Esophagus (tissue), 2 donors: ENCODE measurements around the gene DLGAP4. TPM values are rescaled to one million over a fixed set of nuclear protein-coding genes. Genes with fewer than 3 reads are reported as not detected.

Experiments used
- H3K27ac ChIP-seq, 2 donors: one replicate each; pipeline ENCODE4 v1.5.1; 2013; ENCODE audit warnings: low read depth in 2 of 2, mild to moderate bottlenecking in 2 of 2, inconsistent platforms in 1 of 2, low read length in 1 of 2, moderate library complexity in 1 of 2
- H3K27me3 ChIP-seq, 2 donors: one replicate each; pipeline ENCODE4 v1.6.1; 2013; ENCODE audit warnings: low read length in 2 of 2, control low read depth in 1 of 2, mild to moderate bottlenecking in 1 of 2; ENCODE audit not compliant: insufficient read depth in 2 of 2, control insufficient read depth in 1 of 2
- H3K36me3 ChIP-seq, 2 donors: one replicate each; pipeline ENCODE4 v1.6.1; 2013; ENCODE audit warnings: low read length in 1 of 2; ENCODE audit not compliant: control insufficient read depth in 2 of 2, insufficient read depth in 2 of 2
- H3K4me1 ChIP-seq, 2 donors: one replicate each; pipeline ENCODE4 v1.6.1; 2013; ENCODE audit warnings: low read length in 1 of 2; ENCODE audit not compliant: control insufficient read depth in 2 of 2, insufficient read depth in 2 of 2
- H3K4me3 ChIP-seq, 2 donors: one replicate each; pipeline ENCODE4 v1.5.1; 2013; ENCODE audit warnings: low read length in 2 of 2, mild to moderate bottlenecking in 2 of 2, low read depth in 1 of 2, moderate library complexity in 1 of 2
- H3K9me3 ChIP-seq, 2 donors: one replicate each; pipeline ENCODE4 v1.6.1; 2013; ENCODE audit warnings: mild to moderate bottlenecking in 2 of 2, low read depth in 1 of 2, low read length in 1 of 2, moderate library complexity in 1 of 2; ENCODE audit not compliant: control insufficient read depth in 2 of 2, insufficient read depth in 1 of 2
- WGBS, 2 donors: extraction: QIAGEN DNeasy Blood & Tissue Kit; methylation state at CpG; one replicate each; pipeline ENCODE4 v1.1.7; 2013; 5-methylcytosine and 5-hydroxymethylcytosine counted together
- polyA plus RNA-seq, 2 donors: library from polyadenylated mRNA; stranded (reverse); fragments of 200-250 nt; gene quantifications; one replicate each; pipeline ENCODE4 v1.2.3, GENCODE V29; 2013
- donor health status: healthy with polysubstance abuse.
- donor health status: Bipolar disorder and iron deficiency.

DLGAP4 gene
- polyA plus RNA-seq, 2 donors, result 15.8 to 24.3 TPM

DNA sequence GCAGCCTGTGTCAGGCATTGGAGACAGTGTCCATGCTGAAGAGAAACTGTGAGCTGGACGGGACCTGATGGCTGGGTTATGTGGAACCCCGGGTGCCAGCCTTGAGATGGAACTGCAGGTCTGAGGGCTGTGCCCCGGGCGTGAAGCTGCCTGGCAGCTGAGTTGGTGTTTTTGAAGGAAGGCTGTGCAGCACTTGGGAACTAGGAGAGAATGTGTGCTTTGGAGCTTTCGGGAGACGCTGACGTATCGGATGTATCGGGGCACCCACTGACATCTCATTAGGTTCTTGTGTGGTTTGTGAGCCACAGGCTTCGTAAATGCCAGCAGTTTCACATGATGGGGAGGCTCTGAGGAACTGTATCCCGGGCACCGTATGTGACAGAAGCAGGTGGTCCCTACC, 2.2 kb downstream of the DLGAP4 start:
- WGBS, 2 donors, result 77 to 79% methylated on average over 12 of the region's 12 CpGs
- peaks cover 0 to 25% of the 10 kb centered on the region in 2 donors for H3K27me3 ChIP-seq
- no peaks in the 10 kb centered on the region for H3K36me3 ChIP-seq
- no peaks in the 10 kb centered on the region for H3K9me3 ChIP-seq
- H3K4me1 ChIP-seq, result peaks cover 5 to 6% of the 10 kb centered on the region in 2 donors
- H3K27ac ChIP-seq, result no peak overlapping the region
- H3K4me3 ChIP-seq, result no peak overlapping the region

DNA sequence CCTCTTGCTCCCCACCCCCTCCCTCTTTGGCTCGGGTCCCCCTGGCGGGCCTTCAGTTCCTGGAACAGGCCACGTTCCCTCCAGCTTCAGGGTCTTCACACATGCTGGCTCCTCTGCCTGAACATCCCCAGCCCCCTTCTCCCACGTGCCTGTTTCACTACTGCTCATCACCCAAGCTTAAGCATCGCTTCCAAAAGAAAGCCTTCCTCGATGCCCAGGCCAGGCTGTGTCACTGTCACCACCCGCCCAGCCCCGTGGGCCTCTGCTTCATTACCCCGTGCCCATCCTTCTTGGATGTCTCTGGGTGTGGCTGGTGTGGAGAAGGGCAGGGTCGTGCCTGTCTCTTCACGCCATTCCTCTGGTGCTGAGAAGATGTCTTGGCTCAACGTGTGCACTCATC, 2.8 kb downstream of the DLGAP4 start:
- no peak overlapping the region for H3K27ac ChIP-seq
- WGBS, 2 donors, result 45 to 53% methylated on average over 12 of the region's 12 CpGs
- peaks cover 5 to 6% of the 10 kb centered on the region in 2 donors for H3K4me1 ChIP-seq
- H3K36me3 ChIP-seq, result no peaks in the 10 kb centered on the region
- H3K9me3 ChIP-seq, result no peaks in the 10 kb centered on the region
- H3K27me3 ChIP-seq, result peaks cover 0 to 20% of the 10 kb centered on the region in 2 donors
- no peak overlapping the region for H3K4me3 ChIP-seq

DNA sequence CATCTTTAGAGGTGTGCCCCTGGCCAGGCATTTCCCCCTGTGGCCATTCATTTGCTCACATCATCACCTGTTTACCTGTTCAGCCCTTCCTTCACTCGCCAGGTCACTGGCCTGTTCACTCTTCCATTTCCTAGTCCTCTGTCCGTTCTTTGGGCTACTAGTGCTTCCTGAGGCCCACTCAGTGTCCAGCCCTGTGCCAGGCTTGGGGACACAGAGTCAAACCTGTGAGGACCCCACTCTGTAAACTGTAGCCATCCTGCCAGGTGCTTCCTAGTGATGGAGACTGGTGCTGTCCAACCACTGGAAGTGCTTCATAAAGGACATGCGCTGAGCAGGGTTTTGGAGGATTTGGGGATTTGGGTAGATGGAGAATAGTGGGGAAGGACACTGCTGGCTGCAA, 3.5 kb downstream of the DLGAP4 start:
- Histone ChIP-seq H3K4me3 (no peak overlapping the region), H3K4me1 (peaks cover 5 to 6% of the 10 kb centered on the region in 2 donors), H3K27ac (no peak overlapping the region), H3K9me3 (no peaks in the 10 kb centered on the region), H3K36me3 (no peaks in the 10 kb centered on the region), H3K27me3 (peaks cover 0 to 20% of the 10 kb centered on the region in 2 donors)
- WGBS, 2 donors, result 75 to 84% methylated on average over 3 of the region's 3 CpGs

DNA sequence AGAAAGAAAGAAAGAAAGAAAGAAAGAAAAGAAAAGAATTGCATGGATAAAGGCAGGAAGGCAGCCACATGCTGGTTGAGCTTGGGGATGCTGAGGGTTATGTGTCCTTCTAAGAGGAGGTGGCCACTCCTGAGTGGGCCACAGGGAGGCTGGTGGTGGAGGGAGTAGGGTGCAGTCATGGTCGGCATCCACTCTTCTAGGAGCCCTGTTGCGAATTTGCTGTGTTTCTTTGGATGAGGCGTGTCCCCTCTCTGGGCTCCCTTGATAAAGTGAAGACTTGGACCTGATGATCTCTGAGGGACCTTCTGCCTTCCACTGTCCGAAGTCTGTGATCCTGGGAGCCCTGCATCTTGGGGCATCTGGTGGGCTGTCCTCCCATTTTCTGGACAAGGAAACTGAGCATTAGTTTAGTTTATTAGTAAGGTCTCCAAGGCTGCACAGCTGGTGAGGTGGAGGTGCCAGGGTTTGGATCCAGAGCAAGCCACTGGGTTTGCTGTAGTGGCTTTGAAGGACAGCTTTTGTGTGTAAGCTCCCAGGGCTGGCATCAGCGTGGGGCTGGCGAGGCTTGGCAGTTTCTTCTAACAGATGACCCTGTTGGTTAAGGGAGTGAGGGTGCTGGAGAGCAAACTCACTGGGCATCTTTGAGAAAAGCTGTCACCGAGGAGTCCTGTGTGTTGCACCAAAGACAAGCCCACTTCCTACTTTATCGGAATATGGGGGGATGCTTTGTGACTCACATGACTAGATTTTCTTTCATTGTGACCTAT, 4.3 kb downstream of the DLGAP4 start:
- Histone ChIP-seq H3K4me1 (peaks cover 5 to 6% of the 10 kb centered on the region in 2 donors), H3K27me3 (peaks cover 0 to 20% of the 10 kb centered on the region in 2 donors), H3K4me3 (no peak overlapping the region), H3K9me3 (no peaks in the 10 kb centered on the region), H3K27ac (no peak overlapping the region), H3K36me3 (no peaks in the 10 kb centered on the region)
- 68 to 72% methylated on average over 8 of the region's 8 CpGs for WGBS, 2 donors

DNA sequence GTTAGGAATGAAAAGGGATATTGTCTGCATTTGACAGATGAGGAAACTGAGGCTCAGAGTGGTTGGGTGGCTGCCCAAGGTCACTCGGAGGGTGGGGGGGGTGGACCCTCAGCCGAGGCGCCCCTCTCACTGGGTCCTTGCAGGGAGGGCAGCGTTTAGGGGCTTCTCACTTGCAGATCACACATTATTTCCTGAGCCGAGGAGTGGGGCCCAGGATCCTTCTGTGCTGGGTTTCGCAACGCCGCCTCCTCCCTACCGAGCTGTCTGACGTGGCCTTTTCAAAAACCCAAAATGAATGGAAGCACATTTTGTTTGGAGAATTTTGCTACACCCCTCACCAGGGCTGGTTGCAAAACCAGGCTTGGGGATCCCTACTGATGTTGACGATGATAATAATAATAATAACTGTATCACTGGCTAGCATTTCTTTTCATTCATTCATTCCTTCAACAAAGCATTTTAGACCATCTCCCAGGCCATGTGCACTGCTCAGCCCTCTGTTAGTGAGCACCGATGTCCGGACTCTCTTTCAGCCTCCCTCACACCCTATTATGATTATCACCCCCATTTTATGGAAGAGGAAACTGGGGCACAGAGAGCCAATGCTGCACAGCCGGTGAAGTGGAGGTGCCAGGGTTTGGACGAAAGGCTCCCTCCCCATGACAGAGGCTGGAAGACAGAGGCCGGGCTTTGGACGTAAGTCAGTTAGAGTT, 5.2 kb downstream of the DLGAP4 start:
- H3K27me3 ChIP-seq, result peaks cover 0 to 17% of the 10 kb centered on the region in 2 donors
- WGBS, 2 donors, result 57 to 60% methylated on average over 17 of the region's 17 CpGs

DNA sequence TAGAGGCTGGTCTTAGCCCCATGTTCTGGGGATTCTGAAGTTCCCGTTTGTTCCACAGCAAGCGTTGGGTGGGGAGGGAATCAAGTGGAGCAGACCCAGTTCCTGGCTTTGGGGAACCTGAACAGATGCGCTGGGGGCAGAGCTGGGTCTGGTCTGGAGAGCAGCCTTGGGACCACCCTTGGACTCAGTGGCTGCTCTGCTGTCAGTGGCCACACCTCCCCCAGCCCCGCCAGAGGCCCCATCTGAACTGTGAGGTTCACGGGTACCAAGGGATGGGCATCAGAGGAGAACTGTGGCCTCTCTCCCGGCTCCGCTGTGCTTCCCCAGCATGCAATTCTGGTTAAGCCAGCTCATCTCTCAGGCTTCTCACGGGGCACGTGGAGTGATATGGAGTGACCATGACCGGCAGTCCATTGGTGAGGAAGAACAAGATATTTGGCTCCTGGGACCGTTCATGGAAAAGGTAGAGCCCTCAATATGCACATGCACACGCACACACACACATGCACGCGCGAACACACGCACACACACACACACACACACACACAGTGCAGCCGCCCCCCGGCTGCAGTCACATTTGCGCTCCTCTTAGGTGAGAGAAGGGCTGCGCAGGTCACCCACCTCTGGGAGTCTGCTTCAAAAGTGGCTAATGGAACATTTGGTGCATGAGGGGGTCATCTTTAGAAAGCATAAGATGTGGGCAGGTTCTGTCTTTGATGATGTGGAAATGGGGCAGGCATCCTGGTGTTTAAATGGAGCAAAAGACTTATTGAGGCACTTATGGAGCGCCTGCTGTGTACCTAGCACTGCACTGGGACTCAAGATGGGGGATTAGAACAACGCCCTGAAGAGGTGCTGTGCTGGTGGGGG, 6.0 kb downstream of the DLGAP4 start:
- H3K27me3 ChIP-seq, result peaks cover 0 to 12% of the 10 kb centered on the region in 2 donors
- 72 to 74% methylated on average over 22 of the region's 22 CpGs for WGBS, 2 donors

More for the DNA sequence above, 5.2 kb downstream of the DLGAP4 start:
- H3K36me3 ChIP-seq, result no peaks in the 10 kb centered on the region
- H3K4me3 ChIP-seq, result no peak overlapping the region
- no peak overlapping the region for H3K27ac ChIP-seq
- H3K4me1 ChIP-seq, result peaks cover 3 to 5% of the 10 kb centered on the region in 2 donors
- H3K9me3 ChIP-seq, result no peaks in the 10 kb centered on the region

DNA sequence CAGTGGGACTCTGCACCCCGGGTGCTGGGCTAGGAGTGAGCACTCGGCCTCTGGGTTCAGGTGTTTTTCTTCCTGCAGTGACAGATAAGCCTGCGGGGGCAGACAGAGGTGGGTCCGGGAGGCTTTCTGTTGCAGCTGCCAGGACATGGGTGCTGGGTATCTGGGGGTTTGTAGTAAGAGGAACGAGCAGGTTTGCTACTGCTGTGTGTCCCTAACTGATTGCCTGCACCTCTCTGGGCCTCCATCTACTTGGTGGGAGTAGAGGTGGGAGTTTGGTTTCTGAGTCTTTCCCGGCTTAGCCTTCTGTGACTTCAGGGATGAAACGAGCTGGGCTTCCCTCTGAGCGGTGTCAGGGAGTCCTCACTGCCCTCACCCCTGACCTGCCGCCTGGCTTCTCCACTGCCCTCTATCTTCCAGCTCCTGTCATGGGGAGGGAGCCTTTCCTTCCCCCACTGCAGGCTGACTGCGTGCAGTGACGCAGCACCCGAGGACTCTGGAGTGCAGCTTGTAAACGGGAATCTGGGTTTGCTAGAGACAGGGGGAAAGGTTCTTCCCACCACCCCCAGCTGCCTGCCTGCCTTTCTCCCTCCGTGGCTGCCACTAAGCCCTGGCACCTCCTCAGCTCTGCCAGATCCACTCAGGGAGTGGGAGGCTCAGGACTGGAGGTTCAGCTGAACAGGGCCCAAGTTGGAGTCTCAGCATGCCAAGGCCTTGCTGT, 6.7 kb downstream of the DLGAP4 start:
- Histone ChIP-seq H3K36me3 (no peaks in the 10 kb centered on the region), H3K27ac (no peak overlapping the region), H3K4me3 (no peak overlapping the region), H3K9me3 (no peaks in the 10 kb centered on the region), H3K4me1 (peaks cover 0 to under 1% of the 10 kb centered on the region in 2 donors), H3K27me3 (peaks cover 0 to 4% of the 10 kb centered on the region in 2 donors)
- WGBS, 2 donors, result 44 to 46% methylated on average over 14 of the region's 14 CpGs

More for the DNA sequence above, 6.0 kb downstream of the DLGAP4 start:
- no peaks in the 10 kb centered on the region for H3K9me3 ChIP-seq
- H3K4me3 ChIP-seq, result no peak overlapping the region
- no peak overlapping the region for H3K27ac ChIP-seq
- H3K36me3 ChIP-seq, result no peaks in the 10 kb centered on the region
- peaks cover 0 to 2% of the 10 kb centered on the region in 2 donors for H3K4me1 ChIP-seq

DNA sequence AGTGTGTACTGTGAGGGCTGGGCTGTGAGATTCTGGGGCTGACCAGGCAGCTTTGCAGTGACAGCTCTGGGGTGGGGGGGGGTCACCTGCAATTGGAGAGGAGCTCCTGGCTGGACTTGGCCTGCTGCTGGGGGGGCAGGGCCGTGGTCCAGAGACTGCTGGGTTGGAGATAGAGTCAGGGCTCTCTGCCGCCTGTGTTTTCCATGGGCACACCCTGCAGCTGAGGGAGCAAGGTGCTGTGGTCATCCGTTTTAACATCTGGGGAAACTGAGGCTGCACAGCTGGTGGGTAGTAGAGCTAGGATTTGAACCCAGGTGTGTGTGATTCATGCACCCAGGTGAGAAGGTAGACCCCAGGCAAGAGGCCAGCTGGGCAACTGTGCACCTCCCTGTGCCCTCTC, 7.3 kb downstream of the DLGAP4 start:
- Histone ChIP-seq H3K36me3 (no peaks in the 10 kb centered on the region), H3K9me3 (no peaks in the 10 kb centered on the region), H3K4me1 (no peaks in the 10 kb centered on the region), H3K27me3 (no peaks in the 10 kb centered on the region), H3K4me3 (no peak overlapping the region), H3K27ac (no peak overlapping the region)
- WGBS, 2 donors, result 69 to 72% methylated on average over 3 of the region's 3 CpGs

DNA sequence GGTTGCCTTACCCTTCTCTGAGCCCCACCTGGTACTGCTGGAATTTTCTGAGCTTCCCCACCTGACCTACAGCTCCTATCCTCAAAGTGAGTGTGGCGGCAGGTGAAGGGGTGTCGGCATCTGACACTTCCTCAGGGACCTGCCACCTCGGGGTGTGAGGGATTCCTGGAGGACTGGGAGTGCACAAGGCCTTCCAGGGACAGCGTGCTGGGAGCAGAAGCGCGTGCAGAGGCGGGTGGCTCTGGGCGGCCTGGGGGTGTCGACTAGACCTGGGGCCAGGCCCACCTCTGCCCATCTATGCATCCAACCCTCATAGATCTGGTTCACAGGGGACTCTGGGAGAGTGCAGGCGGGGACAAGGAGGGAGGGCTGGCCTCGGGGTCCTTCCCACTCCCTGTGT, 7.8 kb downstream of the DLGAP4 start:
- WGBS, 2 donors, result 72 to 74% methylated on average over 10 to 11 of the region's 11 CpGs
- H3K4me1 ChIP-seq, result no peaks in the 10 kb centered on the region
- no peak overlapping the region for H3K27ac ChIP-seq
- H3K27me3 ChIP-seq, result no peaks in the 10 kb centered on the region
- no peaks in the 10 kb centered on the region for H3K36me3 ChIP-seq
- H3K9me3 ChIP-seq, result no peaks in the 10 kb centered on the region
- H3K4me3 ChIP-seq, result no peak overlapping the region
